NOMO-1 treated with DMSO at 0.1 percent for 48 hours (cell line): ENCODE measurements around the gene SERPINB3.
A peak's percentile ranks its signal among the peaks of the same experiment; 100 is the strongest.
"Not testable (repeated sequence)": the region's sequence is repeated elsewhere in the genome, so short reads cannot be mapped to it uniquely, and the experiment has no call there.

Experiments used
- DNase-seq: peaks from one replicate; lab custom pipeline; 2025; ENCODE audit not compliant: unreplicated experiment; lab: John Stamatoyannopoulos, UW

The SERPINB3 gene

GRCh38 chr18:63648241-63648640 lies 13.5 kb downstream of the SERPINB3 start:
- DNase-seq, result no peak

DNA sequence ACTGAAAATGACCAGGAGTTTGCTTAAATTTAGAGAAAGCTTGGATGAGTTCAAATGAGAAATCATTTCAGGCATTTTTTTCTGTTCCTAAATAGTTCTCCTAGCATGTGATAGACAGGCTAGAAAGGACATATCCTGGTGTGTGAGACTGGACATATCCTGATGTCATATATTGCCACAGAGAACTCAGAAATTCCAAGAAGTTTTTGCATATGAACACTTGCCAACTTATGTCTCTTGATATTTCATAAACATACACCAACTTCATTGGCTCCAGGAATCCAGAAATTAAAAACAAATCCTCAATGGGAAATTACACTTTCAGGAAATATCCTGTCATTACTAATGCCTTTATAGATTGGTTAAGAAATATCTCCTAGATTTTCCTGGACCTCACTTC lies 14.8 kb downstream of the SERPINB3 start:
- no peak for DNase-seq

DNA sequence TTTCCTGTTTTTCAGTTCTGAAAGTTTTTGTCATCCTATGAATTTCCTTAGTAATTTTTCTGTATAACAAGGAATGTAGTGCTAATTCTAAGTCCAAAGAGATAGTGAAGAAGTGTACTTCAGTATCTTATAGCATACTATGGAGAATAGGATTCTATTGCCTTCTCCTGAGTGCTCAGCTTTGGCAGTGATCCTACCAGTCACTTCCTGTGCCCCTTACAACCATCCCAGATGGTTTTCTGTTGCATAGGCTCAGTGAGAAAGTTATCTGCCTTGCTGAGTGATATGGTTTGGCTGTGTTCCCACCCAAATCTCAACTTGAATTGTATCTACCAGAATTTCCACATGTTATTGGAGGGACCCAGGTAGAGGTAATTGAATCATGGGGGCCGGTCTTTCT lies 17.0 kb downstream of the SERPINB3 start:
- DNase-seq, result not testable (repeated sequence)

DNA sequence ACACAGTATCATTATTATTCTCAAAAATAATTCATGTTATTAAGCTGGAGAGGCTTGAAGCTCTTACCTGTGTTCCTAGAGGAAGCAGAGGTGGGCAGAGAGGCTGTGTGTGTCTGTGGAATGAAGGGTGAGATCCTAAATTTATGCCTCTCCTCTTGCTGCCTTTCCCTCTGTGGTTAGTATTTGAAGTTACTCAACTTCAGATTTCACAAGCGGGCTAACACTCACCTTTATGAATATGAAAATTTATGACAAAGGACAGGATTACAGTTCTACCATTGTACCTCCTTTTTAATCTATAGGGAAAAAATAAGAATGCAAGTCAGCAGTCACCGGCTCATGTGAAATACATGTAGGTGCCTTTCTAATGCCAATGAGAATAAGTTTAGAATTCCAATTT lies 17.6 kb downstream of the SERPINB3 start, which contains the start of gene SERPINB4:
Gene SERPINB4, minus strand, starts transcription at position 115 of the 400 bp plus-strand sequence. CDS start 679 bp downstream, outside the sequence.
- not testable (repeated sequence) for DNase-seq

DNA sequence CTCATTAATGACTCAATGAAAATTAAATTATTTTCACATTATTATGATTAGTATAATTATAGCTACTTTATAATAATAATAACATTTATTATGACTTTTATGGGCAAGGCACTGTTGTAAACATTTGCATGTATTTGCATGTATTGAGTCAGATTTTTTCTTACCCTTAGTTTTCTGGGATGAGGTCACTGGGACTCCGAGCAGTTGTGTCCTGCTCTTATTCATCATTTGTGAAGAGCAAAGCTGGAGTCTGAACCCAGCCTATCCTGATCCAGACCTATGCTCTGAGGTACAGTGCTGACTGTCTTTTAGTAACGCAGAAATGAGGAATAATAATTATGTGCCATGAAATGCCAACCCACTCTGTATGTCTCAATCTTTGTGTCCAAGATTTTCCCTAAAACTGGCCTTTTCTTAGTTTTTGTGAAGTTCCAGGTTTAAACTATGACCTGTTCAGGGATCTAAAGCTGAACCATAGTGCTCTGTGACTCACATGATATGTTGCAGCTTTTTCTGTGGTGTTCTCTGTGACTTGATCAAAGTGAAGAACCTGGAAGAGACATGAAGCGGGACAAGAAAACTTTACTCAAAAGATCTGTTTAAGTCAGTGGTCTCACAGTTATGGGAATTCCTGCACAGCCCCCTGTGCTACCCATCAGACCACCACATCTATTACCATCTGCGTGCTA lies 18.9 kb downstream of the SERPINB3 start:
- not testable (repeated sequence) for DNase-seq

DNA sequence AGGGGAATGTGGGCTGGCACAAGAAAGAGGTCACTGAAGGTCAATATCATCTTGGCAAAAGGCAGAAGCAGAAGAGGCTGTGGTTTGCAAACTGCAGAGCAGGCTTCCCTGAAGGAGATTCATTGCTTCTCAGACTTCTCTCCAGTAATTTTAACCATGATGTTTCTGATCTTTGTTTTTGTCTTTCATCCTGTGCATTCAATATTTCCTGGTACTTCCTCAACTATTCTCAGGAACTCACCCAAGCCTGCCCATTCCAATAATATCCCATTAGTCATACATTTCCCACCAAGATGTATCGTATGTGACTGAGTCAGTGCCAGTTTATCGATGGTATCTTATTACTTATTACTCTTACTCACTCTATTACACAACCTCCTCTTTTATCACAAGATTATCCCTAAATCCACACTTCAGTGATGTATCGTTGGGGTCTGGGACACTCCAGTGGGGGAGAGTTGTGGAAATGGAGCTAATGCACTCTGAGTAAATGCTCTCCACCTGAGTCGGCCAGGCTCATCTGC lies 20.5 kb downstream of the SERPINB3 start:
- DNase-seq, result not testable (repeated sequence)

- no peak for DNase-seq
These were observed 24.0 kb downstream of the SERPINB3 start for GRCh38 chr18:63637703-63638102.

DNA sequence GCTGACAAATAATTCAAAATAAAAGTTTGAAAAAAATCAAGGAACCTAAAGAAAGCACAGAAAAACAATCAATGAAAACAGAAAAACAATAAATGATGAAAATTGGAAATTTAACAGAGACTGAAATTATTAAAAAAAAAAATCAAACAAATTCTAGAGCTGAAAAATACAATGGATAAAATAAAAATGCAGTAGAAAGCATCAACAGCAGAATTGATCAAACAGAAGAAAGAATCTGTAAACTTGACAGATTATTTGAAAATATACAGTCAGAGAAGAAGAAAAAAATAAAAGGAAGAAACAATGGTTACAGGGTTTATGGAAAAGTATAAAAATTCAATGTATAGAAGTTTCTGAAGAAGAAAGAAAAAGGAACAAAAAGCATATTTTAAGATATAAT lies 33.9 kb downstream of the SERPINB3 start:
- no peak for DNase-seq

DNA sequence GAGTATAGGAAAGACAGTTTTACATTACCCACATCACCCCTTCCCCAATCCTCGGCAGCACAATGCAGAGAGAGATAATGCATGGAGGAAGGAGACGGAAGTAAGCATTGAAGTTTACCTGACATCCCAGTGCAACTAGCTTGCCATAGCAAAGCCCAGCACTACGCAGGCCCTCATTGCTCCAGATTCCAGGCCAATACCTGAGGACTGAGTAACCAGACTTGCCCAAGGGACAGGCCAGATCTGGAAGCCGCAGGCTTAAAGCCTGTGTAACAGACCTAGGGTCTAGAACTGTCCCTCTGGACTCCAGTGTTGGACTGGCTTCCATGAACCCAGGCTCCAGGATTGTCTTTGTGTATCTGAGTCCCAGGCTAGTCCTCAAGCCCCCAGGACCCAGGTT lies 35.3 kb downstream of the SERPINB3 start:
- no peak for DNase-seq

DNA sequence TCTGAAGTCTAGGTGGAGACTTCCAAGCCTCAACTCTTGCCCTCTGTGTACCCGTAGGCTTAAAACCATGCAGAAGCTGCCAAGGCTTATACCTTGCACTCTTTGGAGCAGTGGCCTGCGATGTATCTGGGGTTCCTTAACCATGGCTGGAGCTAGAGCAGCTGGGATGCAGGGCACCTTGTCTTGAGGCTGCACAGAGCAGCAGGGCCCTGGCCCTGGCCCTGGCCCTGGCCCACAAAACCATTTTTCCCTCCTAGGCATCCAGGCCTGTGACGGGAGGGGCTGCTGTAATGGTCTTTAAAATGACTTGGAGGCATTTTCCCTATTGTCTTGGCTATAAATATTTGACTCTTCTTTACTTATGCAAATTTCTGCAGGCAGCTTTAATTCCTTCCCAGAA lies 36.8 kb downstream of the SERPINB3 start:
- DNase-seq, result no peak

- no peak for DNase-seq
These were observed 42.0 kb downstream of the SERPINB3 start for GRCh38 chr18:63619661-63620060.

DNA sequence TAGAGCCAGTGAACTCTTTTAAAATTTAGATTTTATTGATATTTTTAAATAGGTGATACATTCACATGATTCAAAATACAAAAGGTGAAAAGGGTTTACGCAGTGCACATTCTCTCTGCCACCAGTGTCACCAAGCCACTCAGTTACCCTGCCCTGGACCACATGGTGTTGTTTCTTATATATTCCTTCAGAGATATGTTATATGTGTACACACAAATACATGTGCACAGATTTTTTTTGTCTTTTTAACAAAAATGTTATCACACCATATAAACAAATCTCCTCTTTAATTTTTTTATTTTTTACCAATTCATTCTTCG lies 43.8 kb downstream of the SERPINB3 start:
- no peak for DNase-seq

GRCh38 chr18:63617049-63617914 lies 44.4 kb downstream of the SERPINB3 start:
- DNase-seq, result peak; percentile 63

DNA sequence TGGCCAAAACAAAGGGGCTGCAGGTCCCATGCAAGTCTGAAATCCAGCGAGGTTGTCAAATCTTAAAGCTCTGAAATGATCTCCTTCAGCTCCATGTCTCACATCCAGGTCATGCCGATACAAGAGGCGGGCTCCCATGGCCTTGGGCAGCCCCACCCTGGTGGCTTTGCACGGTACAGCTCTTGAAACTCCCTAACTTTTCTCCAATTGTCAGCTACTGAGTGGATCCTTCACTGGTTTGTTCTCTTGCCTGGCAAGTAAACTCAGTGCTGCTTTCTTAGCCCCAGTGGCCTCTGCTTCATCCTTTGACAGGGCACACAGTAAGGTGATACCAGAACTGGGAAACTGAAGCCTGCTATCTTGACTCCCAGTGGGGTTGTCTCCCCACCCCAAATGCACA lies 48.3 kb downstream of the SERPINB3 start:
- no peak for DNase-seq

- no peak for DNase-seq
These were observed 55.2 kb downstream of the SERPINB3 start for GRCh38 chr18:63606526-63606925.
